Mononuclear cell (primary cell): ENCODE results near the gene MCM3AP. TPM values are rescaled to one million over a fixed set of nuclear protein-coding genes. Genes with fewer than 3 reads are reported as not detected.

Experiments used
- H3K27me3 ChIP-seq: 2 replicates; pipeline ENCODE4 v1.6.0; 2011; ENCODE audit warnings: low read length, control low read depth; ENCODE audit not compliant: insufficient read depth
- H3K4me1 ChIP-seq: 2 replicates; pipeline ENCODE4 v1.5.1; 2011; ENCODE audit warnings: mild to moderate bottlenecking, low read length, control low read depth; ENCODE audit not compliant: insufficient read depth
- H3K4me3 ChIP-seq: 2 replicates; pipeline ENCODE4 v1.5.1; 2011; ENCODE audit warnings: mild to moderate bottlenecking, low read length, moderate library complexity
- H3K9me3 ChIP-seq: 2 replicates; pipeline ENCODE4 v1.5.1; 2011; ENCODE audit warnings: low read depth, mild to moderate bottlenecking, control low read depth, low read length
- total RNA-seq: library from RNA; depleted of rRNA; stranded (reverse); fragments of >200 nt; gene quantifications from one replicate; pipeline ENCODE4 v1.2.3, GENCODE V29; 2012

Gene MCM3AP
- total RNA-seq, 1 donor, result 38.8 TPM

DNA sequence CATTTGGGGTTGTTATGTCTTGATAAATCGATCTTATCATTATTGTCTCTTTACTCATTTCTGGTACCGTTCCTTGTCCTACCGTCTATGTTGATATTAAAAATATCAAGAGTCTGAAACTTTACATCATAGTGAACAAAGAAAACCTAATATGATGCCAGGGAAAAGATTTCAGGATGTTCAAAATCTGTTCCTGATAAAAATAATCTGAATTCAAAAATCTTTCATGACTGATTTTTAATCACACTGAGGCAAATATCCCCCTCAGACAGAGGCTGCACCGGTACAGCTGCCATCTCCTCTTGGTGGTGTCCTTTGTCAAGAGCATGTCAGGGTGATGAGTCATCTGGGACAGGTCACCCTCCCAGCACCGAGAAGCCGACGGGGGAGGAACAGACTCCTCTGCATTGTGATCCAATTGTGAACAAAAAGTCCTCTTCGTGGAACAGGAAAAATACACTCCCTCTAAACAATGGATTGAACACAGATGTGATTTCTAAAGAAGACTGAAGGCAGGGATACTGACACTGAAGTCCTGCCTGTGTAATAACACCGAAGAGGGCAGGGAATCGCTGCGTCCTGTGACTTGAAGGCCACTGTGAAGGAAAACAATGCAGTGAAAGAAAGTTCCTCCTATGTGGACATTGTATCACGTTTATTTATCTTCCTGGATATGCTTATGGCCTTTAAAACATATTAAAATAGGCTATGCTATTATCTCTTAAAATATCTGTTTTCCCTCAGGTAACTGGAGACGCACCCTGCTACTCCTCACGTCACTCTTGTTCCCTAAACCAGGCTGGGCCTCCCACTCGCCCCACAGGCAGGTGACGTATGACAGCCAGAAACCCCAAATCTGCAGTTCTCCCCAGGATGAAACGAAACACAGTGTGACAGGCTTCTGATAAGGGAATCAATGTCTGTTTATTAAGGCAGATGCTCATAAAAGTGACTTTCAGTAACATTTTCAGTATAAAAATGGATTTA is 96.9 kb downstream of the MCM3AP start:
- Histone ChIP-seq H3K4me3 (no peak overlapping the region), H3K27me3 (no peaks in the 10 kb centered on the region), H3K9me3 (no peaks in the 10 kb centered on the region), H3K4me1 (peaks cover 10% of the 10 kb centered on the region)

DNA sequence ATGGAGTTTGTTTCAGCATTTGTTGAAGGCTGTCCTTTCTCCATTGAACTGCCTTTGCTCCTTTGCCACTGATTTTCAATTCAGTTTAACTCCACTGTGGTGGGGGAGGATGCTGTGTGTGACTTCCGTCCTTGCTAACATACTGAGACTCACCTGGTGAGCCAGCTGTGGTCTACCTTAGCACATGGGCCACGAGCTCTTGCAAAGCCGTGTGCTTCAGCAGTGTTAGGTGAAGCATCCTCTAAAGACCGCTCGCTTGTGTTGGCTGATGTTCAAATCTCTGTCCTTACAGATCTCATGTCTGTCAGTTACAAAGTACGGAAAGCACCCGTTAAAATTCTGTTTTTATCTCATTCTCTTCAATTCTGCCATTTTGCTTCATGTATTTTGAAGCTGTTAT is 97.6 kb downstream of the MCM3AP start:
- no peaks in the 10 kb centered on the region for H3K27me3 ChIP-seq
- H3K4me3 ChIP-seq, result no peak overlapping the region
- H3K9me3 ChIP-seq, result no peaks in the 10 kb centered on the region
- peaks cover 10% of the 10 kb centered on the region for H3K4me1 ChIP-seq

DNA sequence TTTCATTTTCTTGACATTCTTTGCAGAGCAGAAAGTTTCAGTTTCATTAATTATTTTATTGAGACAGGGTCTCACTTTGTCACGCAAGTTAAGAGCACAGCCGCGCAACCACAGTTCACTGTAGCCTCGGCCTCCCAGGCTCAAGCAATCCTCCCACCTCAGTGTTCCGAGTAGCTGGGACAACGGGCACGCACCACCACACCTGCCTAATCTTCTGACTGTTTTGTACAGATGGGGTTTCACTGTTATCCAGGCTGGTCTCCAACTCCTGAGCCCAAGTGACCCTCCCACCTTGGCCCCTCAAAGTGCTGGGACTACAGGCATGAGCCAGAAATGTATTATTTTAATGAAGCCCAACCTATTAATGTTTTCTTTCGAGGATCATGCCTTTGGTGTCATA is 98.2 kb downstream of the MCM3AP start:
- Histone ChIP-seq H3K4me1 (peaks cover 10% of the 10 kb centered on the region), H3K27me3 (no peaks in the 10 kb centered on the region), H3K4me3 (no peak overlapping the region), H3K9me3 (no peaks in the 10 kb centered on the region)

DNA sequence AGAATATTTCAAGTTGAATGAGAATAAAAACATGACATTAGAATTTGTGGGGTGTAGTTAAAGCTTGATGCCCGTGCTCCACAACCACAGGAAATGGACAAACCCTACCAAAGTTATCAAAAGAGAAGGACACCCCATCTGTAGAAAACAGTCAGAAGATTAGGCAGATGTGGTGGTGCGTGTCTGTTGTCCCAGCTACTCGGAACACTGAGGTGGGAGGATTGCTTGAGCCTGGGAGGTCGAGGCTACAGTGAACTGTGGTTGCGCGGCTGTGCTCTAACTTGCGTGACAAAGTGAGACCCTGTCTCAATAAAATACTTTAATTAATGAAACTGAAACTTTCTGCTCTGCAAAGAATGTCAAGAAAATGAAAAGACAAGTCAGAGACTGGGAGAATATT is 99.7 kb downstream of the MCM3AP start:
- H3K27me3 ChIP-seq, result no peaks in the 10 kb centered on the region
- H3K9me3 ChIP-seq, result no peaks in the 10 kb centered on the region
- H3K4me1 ChIP-seq, result peaks cover 10% of the 10 kb centered on the region
- H3K4me3 ChIP-seq, result no peak overlapping the region

Other genes starting within 250 kb of the MCM3AP start
- 12.6 TPM for gene COL6A2, start 187.5 kb downstream of the MCM3AP start, total RNA-seq
- 0.10 TPM for gene FTCD, start 130.0 kb downstream of the MCM3AP start, total RNA-seq
- 1.7 TPM for gene SPATC1L, start 101.2 kb downstream of the MCM3AP start, total RNA-seq
- gene LSS, start 56.8 kb downstream of the MCM3AP start, total RNA-seq, result 9.6 TPM
- gene YBEY, start 731 bp upstream of the MCM3AP start, total RNA-seq, result 19.7 TPM
- 1.0 TPM for gene C21orf58, start 38.3 kb upstream of the MCM3AP start, total RNA-seq
- 27.9 TPM for gene PCNT, start 38.5 kb upstream of the MCM3AP start, total RNA-seq
- 43.9 TPM for gene DIP2A, start 173.3 kb upstream of the MCM3AP start, total RNA-seq